Thoracic aorta (tissue), 2 donors: ENCODE results near the gene EEF2K. TPM values are rescaled to one million over a fixed set of nuclear protein-coding genes. Genes with fewer than 3 reads are reported as not detected.

Experiments
- ATAC-seq: fragments of 150-250 bp; one replicate; pipeline ENCODE4 v1.8.0; 2017; ENCODE audit warnings: low read depth; ENCODE audit not compliant: insufficient number of reproducible peaks, low FRiP score
- DNase-seq: peaks from one replicate; pipeline ENCODE4 v3.0.0-alpha.2; 2020; ENCODE audit warnings: low spot score
- H3K27ac ChIP-seq, 2 donors: fragments of 200-600 bp; sonication (generic); 1 replicate in 1 of 2; 2 replicates in 1 of 2; pipeline ENCODE4 v1.5.1; 2016; ENCODE audit warnings: mild to moderate bottlenecking in 2 of 2, moderate library complexity in 2 of 2
- H3K27me3 ChIP-seq: fragments of 200-600 bp; sonication (generic); replicated peaks from 2 replicates; pipeline ENCODE4 v1.6.0; 2016; ENCODE audit warnings: mild to moderate bottlenecking; ENCODE audit not compliant: insufficient read depth
- H3K36me3 ChIP-seq: fragments of 200-600 bp; sonication (generic); one replicate; pipeline ENCODE4 v1.5.1; 2016
- H3K4me1 ChIP-seq, 2 donors: fragments of 200-600 bp; sonication (generic); 1 replicate in 1 of 2; 2 replicates in 1 of 2; pipeline versions ENCODE4 v1.5.1 to v1.6.0; 2016; ENCODE audit warnings: low read depth in 2 of 2, mild to moderate bottlenecking in 1 of 2; ENCODE audit not compliant: control insufficient read depth in 1 of 2
- H3K4me3 ChIP-seq: fragments of 200-600 bp; sonication (generic); 2 replicates; pipeline ENCODE4 v1.5.1; 2016; ENCODE audit warnings: mild to moderate bottlenecking
- H3K9me3 ChIP-seq: fragments of 200-600 bp; sonication (generic); 2 replicates; pipeline ENCODE4 v1.5.1; 2016
- total RNA-seq, 2 donors: library from RNA; depleted of rRNA; stranded (reverse); fragments of >200 nt; gene quantifications; one replicate each; pipeline versions ENCODE4 v1.1.0 to v1.2.3, GENCODE V29; 2016
- TF ChIP-seq, protein P1 (sequence below): fragments of 200-600 bp; sonication (generic); IDR thresholded peaks from one replicate; pipeline ENCODE4 v1.5.1; 2019; ENCODE audit warnings: antibody characterized with exemption

Gene EEF2K
- total RNA-seq, 2 donors from 2014 or later: 35.1 to 38.2 TPM

DNA sequence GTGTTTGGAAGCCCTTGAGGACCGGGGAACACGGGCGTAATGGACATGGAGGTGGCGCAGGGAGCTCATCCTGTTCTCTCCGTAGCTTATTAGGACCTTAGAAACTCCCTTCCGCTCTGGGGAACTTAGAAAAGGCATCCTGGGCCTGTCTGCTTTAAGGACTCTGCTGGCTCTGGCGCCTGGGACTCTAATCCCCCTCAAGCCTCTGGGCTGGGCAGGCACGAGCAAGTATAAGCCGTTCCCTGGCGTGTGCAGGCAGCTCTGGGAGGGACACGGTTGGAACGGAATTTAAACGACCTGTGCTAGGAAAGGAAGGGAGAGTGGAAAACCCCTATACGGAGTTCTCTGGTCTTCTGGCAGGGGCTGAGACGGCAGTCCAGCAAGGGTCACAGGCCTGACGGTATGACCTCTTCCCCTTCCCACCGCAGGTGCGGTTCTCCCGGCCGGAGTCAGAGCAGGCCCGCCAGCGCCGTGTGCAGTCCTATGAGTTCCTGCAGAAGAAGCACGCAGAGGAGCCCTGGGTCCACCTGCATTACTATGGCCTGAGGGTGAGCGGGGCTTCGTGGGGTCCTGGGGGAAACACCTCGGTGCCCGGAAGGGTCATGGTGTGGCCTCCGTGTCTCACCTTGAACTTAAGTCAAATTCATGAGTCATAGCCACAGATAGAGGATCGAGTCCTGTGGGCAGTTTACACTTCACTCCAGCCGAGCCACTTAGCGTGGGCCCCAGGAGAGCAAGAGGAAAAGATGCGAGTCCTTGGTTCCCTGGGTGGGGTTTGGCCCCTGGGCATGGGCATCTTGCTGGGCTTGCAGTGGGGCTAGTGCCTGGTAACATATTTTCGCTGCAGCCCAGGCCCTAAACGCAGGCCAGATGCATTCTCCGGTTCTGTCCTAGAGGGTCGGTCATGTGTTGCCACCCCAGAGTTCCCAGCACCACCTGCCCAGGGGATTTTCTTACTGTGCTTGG is 108.9 kb downstream of the EEF2K start:
- H3K4me3 ChIP-seq: no peak overlapping the region
- ATAC-seq: no peak
- peaks cover 71% of the 10 kb centered on the region for H3K36me3 ChIP-seq

DNA sequence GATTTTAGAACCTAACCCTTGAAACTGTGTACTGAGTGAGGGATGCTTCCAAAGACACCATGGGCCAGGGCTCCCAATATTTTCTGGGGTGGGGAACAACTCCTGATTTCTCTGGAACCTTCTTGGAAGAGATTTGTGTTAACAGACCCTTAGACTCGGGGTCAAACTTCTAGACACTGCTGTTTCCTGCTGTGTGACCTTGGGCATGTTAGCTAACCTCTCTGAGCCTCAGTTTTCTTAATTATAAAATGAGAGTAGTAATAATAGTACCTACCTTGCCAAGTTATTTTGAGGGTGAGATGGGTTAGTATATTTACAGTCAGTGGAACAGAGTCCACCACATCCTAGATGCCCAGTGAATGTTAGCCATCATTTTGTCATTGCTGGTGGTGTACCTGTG is 109.9 kb downstream of the EEF2K start:
- no peaks in the 10 kb centered on the region for H3K4me1 ChIP-seq
- no peaks in the 10 kb centered on the region for H3K9me3 ChIP-seq
- peaks cover 63% of the 10 kb centered on the region for H3K36me3 ChIP-seq
- TF ChIP-seq, protein P1, sequence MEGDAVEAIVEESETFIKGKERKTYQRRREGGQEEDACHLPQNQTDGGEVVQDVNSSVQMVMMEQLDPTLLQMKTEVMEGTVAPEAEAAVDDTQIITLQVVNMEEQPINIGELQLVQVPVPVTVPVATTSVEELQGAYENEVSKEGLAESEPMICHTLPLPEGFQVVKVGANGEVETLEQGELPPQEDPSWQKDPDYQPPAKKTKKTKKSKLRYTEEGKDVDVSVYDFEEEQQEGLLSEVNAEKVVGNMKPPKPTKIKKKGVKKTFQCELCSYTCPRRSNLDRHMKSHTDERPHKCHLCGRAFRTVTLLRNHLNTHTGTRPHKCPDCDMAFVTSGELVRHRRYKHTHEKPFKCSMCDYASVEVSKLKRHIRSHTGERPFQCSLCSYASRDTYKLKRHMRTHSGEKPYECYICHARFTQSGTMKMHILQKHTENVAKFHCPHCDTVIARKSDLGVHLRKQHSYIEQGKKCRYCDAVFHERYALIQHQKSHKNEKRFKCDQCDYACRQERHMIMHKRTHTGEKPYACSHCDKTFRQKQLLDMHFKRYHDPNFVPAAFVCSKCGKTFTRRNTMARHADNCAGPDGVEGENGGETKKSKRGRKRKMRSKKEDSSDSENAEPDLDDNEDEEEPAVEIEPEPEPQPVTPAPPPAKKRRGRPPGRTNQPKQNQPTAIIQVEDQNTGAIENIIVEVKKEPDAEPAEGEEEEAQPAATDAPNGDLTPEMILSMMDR: no peak
- no peaks in the 10 kb centered on the region for H3K27me3 ChIP-seq
- H3K27ac ChIP-seq: no peak overlapping the region
- H3K4me3 ChIP-seq: no peak overlapping the region
- DNase-seq (no peak), ATAC-seq (no peak)

More for the DNA sequence above, 108.9 kb downstream of the EEF2K start:
- Histone ChIP-seq H3K9me3 (no peaks in the 10 kb centered on the region), H3K27me3 (no peaks in the 10 kb centered on the region), H3K4me1 (no peaks in the 10 kb centered on the region), H3K27ac (no peak overlapping the region)
- DNase-seq: no peak
- TF ChIP-seq, protein P1: no peak

DNA sequence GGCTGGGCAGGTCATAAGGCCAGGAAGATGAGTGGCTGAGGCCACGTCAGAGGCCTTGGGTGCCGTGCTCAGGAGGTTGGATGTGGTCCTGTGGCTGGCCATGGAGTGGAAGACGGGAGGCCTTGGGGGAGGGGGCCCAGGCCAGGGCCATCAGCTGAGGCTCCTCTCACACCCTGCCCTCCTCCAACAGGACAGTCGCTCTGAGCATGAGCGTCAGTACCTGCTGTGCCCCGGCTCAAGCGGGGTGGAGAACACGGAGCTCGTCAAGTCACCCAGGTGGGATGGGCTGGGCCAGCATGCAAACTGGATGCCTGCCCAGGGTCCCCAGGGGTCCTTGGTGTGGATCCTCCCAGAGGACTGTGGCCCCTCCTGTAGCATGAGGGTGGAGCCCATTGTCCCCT is 110.3 kb downstream of the EEF2K start:
- Histone ChIP-seq H3K27ac (no peak overlapping the region), H3K4me1 (no peaks in the 10 kb centered on the region), H3K36me3 (peaks cover 63% of the 10 kb centered on the region), H3K9me3 (no peaks in the 10 kb centered on the region), H3K27me3 (no peaks in the 10 kb centered on the region), H3K4me3 (no peak overlapping the region)
- TF ChIP-seq, protein P1: no peak
- ATAC-seq (no peak), DNase-seq (no peak)

- TF ChIP-seq, protein P1: no peak
- H3K36me3 ChIP-seq: peaks cover 60% of the 10 kb centered on the region
- H3K4me1 ChIP-seq: no peaks in the 10 kb centered on the region
- DNase-seq (no peak), ATAC-seq (no peak)
- no peak overlapping the region for H3K27ac ChIP-seq
- no peaks in the 10 kb centered on the region for H3K9me3 ChIP-seq
- no peaks in the 10 kb centered on the region for H3K27me3 ChIP-seq
- no peak overlapping the region for H3K4me3 ChIP-seq
These were observed 111.0 kb downstream of the EEF2K start for GRCh38 chr16:22317001-22317530.

GRCh38 chr16:22317625-22318024 is 111.5 kb downstream of the EEF2K start:
- Histone ChIP-seq H3K4me1 (no peaks in the 10 kb centered on the region), H3K36me3 (peaks cover 57% of the 10 kb centered on the region), H3K27me3 (no peaks in the 10 kb centered on the region), H3K27ac (no peak overlapping the region), H3K9me3 (no peaks in the 10 kb centered on the region), H3K4me3 (no peak overlapping the region)
- TF ChIP-seq, protein P1: no peak
- DNase-seq (no peak), ATAC-seq (no peak)
